Sigmoid colon (tissue), 4 donors: ENCODE data around the gene IFI35.

Experiments
- CTCF ChIP-seq, 4 experiments: fragments of 450-650 bp in 3 of 4; fragments of 200-600 bp in 1 of 4; IDR thresholded peaks; one replicate each; pipeline ENCODE4 v1.5.1; 2016 to 2019; ENCODE audit warnings: antibody characterized with exemption in 4 of 4, mild to moderate bottlenecking in 3 of 4, moderate library complexity in 2 of 4
- EP300 ChIP-seq, 4 donors: sonication (generic); formaldehyde crosslinking; IDR thresholded peaks; one replicate each; pipeline ENCODE4 v1.6.1; 2017; ENCODE audit warnings: antibody characterized with exemption in 4 of 4
- POLR2A ChIP-seq, 2 donors: fragments of 450-650 bp; IDR thresholded peaks; one replicate each; pipeline ENCODE4 v1.6.1; 2016; ENCODE audit warnings: antibody characterized with exemption in 2 of 2, mild to moderate bottlenecking in 2 of 2, moderate library complexity in 2 of 2
- POLR2AphosphoS5 ChIP-seq, 4 donors: sonication (generic); formaldehyde crosslinking; IDR thresholded peaks; one replicate each; pipeline ENCODE4 v1.6.1; 2017; ENCODE audit warnings: antibody characterized with exemption in 4 of 4

GRCh38 chr17:43011728-43012472 is 5.3 kb downstream of the IFI35 start:
- TF ChIP-seq POLR2AphosphoS5 (IDR thresholded peaks at IDR 0.05) = no peak
- TF ChIP-seq CTCF (IDR thresholded peaks at IDR 0.05) = no peak
- no peak for TF ChIP-seq POLR2A (IDR thresholded peaks at IDR 0.05)
- no peak for TF ChIP-seq EP300 (IDR thresholded peaks at IDR 0.05)
